Measurements from ENCODE around the gene REXO5. TPM values are rescaled to one million over a fixed set of nuclear protein-coding genes. Genes with fewer than 3 reads are reported as not detected.

REXO5 gene
- total RNA-seq, 4 donors from 2014 or later: 2.0 to 10.6 (median 6.2) TPM

GRCh38 chr16:20878682-20879147 is 72.4 kb downstream of the REXO5 start:
- whole genome bisulfite sequencing, 2 donors: 64 to 73% methylated on average over 5 of the region's 5 CpGs
- no peak for TF ChIP-seq CTCF (IDR thresholded peaks at IDR 0.05)
- TF ChIP-seq POLR2A (IDR thresholded peaks at IDR 0.05): no peak
- intact Hi-C loops (cut with DNase I; ENCODE audit: low total_unique reads): no loop called here
- H3K4me3 ChIP-seq (ENCODE audit: low read depth, poor library complexity, severe bottlenecking): no peak overlapping the region
- DNase-seq (ENCODE audit: low spot score in 2 of 2): no peak

- intact Hi-C loops (cut with DNase I; ENCODE audit: low total_unique reads): no loop called here
- TF ChIP-seq CTCF (IDR thresholded peaks at IDR 0.05) (no peak), POLR2A (IDR thresholded peaks at IDR 0.05) (no peak)
- no peak for DNase-seq (ENCODE audit: low spot score in 2 of 2)
- WGBS, 2 donors: 27 to 28% methylated on average over 7 of the region's 7 CpGs
- no peak overlapping the region for H3K4me3 ChIP-seq (ENCODE audit: low read depth, poor library complexity, severe bottlenecking)
Observed at GRCh38 chr16:20879175-20880040, 73.1 kb downstream of the REXO5 start.

GRCh38 chr16:20880867-20881502 is 74.7 kb downstream of the REXO5 start:
- no peak for DNase-seq (ENCODE audit: low spot score in 2 of 2)
- TF ChIP-seq POLR2A (IDR thresholded peaks at IDR 0.05) (no peak), CTCF (IDR thresholded peaks at IDR 0.05) (no peak)
- intact Hi-C loops (cut with DNase I; ENCODE audit: low total_unique reads): no loop called here
- WGBS, 2 donors: 82 to 83% methylated on average over 3 of the region's 3 CpGs
- no peak overlapping the region for H3K4me3 ChIP-seq (ENCODE audit: low read depth, poor library complexity, severe bottlenecking)

- no peak for TF ChIP-seq POLR2A (IDR thresholded peaks at IDR 0.05)
- no peak for TF ChIP-seq CTCF (IDR thresholded peaks at IDR 0.05)
- 86 to 92% methylated on average over 6 of the region's 6 CpGs for WGBS, 2 donors
- intact Hi-C loops (cut with DNase I; ENCODE audit: low total_unique reads): no loop called here
Observed at GRCh38 chr16:20881503-20881878, 75.2 kb downstream of the REXO5 start.

GRCh38 chr16:20883554-20884239 is 77.4 kb downstream of the REXO5 start:
- no peak for DNase-seq (ENCODE audit: low spot score in 2 of 2)
- intact Hi-C loops (cut with DNase I; ENCODE audit: low total_unique reads): no loop called here
- TF ChIP-seq POLR2A (IDR thresholded peaks at IDR 0.05): no peak
- no peak for TF ChIP-seq CTCF (IDR thresholded peaks at IDR 0.05)
- no peak overlapping the region for H3K4me3 ChIP-seq (ENCODE audit: low read depth, poor library complexity, severe bottlenecking)
- WGBS, 2 donors: 62 to 65% methylated on average over 5 of the region's 5 CpGs

More at GRCh38 chr16:20881503-20881878, 75.2 kb downstream of the REXO5 start:
- H3K4me3 ChIP-seq (ENCODE audit: low read depth, poor library complexity, severe bottlenecking): no peak overlapping the region
- no peak for DNase-seq (ENCODE audit: low spot score in 2 of 2)

All from lower leg skin (tissue), 4 donors.